ENCODE data around the gene ZNF322. TPM values are rescaled to one million over a fixed set of nuclear protein-coding genes. Genes with fewer than 3 reads are reported as not detected.

ZNF322 gene
- total and polyA plus RNA-seq, 2 of the 8 experiments (the other 6 are each of a cell fraction or from before 2014, with no cell fraction given), result 5.3 to 35.0 TPM

DNA sequence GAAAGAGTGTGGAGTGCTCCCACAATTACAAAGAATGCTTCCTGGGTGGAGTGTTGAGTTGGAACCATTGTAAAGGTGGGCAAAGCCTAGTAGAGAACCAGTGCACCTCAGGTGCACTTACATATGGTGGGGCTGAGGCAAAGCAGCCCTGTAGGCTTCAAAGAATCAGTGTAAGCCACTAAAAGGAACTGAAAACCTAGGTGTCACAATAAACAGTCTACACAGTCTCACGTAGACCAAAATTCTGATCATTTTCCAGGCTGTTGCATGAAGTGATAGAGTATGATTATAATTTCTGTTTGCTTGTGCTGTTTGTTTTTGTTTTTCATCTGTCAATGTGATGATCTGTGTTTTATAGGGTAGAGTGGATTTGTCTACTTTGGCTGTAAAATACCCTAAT, 60.0 kb downstream of the ZNF322 start:
- Histone ChIP-seq H4K20me1 (replicated peaks in 1 of 2; ENCODE audit: control insufficient read depth in 1 of 2, insufficient read depth in 2 of 2, low read length in 2 of 2) (no peaks in the 10 kb centered on the region), H3K79me1 (ENCODE audit: low read depth, low read length) (peaks cover 8% of the 10 kb centered on the region), H3K56ac (replicated peaks; ENCODE audit: insufficient read length, low read depth, low read length) (no peak overlapping the region), H3K4ac (replicated peaks; ENCODE audit: insufficient read length, low read depth, low read length) (no peak overlapping the region), H3K27ac (ENCODE audit: low read depth, low read length) (no peak overlapping the region), H3K23me2 (ENCODE audit: low read depth, low read length) (peaks cover 13% of the 10 kb centered on the region; the same call in 1 of the 2 replicates), H3K36me3 (ENCODE audit: control insufficient read depth in 2 of 4, insufficient read depth in 4 of 4, low read length in 3 of 4) (peaks cover 0 to 6% (median 3%) of the 10 kb centered on the region in 4 experiments; a peak in 2 of 8 replicates), H3K14ac (ENCODE audit: insufficient read length) (no peak overlapping the region), H2BK12ac (ENCODE audit: low read depth, low read length) (no peak overlapping the region), H2AFZ (ENCODE audit: low read length) (no peak overlapping the region), H2BK5ac (ENCODE audit: low read depth, low read length) (no peak overlapping the region), H3K4me3 (ENCODE audit: extremely low read depth in 1 of 4, insufficient read depth in 2 of 4, low read depth in 3 of 4, low read length in 4 of 4) (no peak overlapping the region), H2BK120ac (replicated peaks; ENCODE audit: low read depth, low read length) (no peak overlapping the region), H3K9me3 (ENCODE audit: insufficient read depth in 2 of 2, low read depth in 1 of 2, low read length in 1 of 2) (no peaks in the 10 kb centered on the region), H2BK15ac (ENCODE audit: low read length) (no peak overlapping the region), H4K5ac (ENCODE audit: insufficient read length, low read depth, low read length) (no peak overlapping the region), H2BK20ac (ENCODE audit: low read length) (no peak overlapping the region), H4K91ac (replicated peaks; ENCODE audit: insufficient read length, low read length) (no peak overlapping the region), H3K4me2 (ENCODE audit: insufficient read depth in 1 of 2, low read depth in 2 of 2, low read length in 2 of 2) (no peak overlapping the region), H3K79me2 (ENCODE audit: control insufficient read depth in 1 of 2, insufficient read depth in 2 of 2, low read length in 2 of 2) (peaks cover 0 to 12% of the 10 kb centered on the region in 2 experiments; a peak in 2 of 4 replicates), H2AK5ac (ENCODE audit: low read depth, low read length) (no peak overlapping the region), H3K18ac (ENCODE audit: extremely low read depth, low read length) (no peak overlapping the region), H3K9ac (replicated peaks in 1 of 4; ENCODE audit: extremely low read depth in 1 of 4, low read depth in 3 of 4, low read length in 3 of 4) (no peak overlapping the region), H4K8ac (ENCODE audit: extremely low read depth, insufficient read depth, low read length) (no peak overlapping the region), H3K23ac (ENCODE audit: insufficient read length) (no peak overlapping the region), H3K27me3 (replicated peaks in 1 of 4; ENCODE audit: control insufficient read depth in 3 of 4, extremely low read depth in 1 of 4, insufficient read depth in 3 of 4, low read length in 3 of 4) (no peaks in the 10 kb centered on the region), H3K4me1 (replicated peaks in 1 of 4; ENCODE audit: control insufficient read depth in 3 of 4, insufficient read depth in 4 of 4, low read length in 3 of 4) (peaks cover 0 to 5% (median 2%) of the 10 kb centered on the region in 4 experiments; a peak in 5 of 7 replicates)
- no peak for DNase-seq (ENCODE audit: low read depth in 1 of 2, low spot score in 2 of 2)
- 95% methylated on average over 1 of the region's 1 CpG; no CpG with 5 or more reads in 1 of the 2 experiments for WGBS, 2 experiments (ENCODE audit: extremely low coverage in 1 of 2, insufficient coverage in 1 of 2, insufficient read length in 1 of 2, insufficient replicate concordance in 2 of 2, low coverage in 1 of 2, low lambda C conversion rate in 2 of 2, missing lambda C conversion rate in 1 of 2)
- CTCF ChIA-PET (ENCODE audit: partially characterized antibody), result interaction anchor here (0.8 kb wide), 1 partner anchor 434 kb away, joined by 3 read pairs; no protein-coding TSS in a partner anchor
- FAIRE-seq, result no peak
- POLR2A ChIA-PET (ENCODE audit: partially characterized antibody), result no interaction called here
- TF ChIP-seq KDM4A (IDR thresholded peaks at IDR 0.05; ENCODE audit: low read depth, low read length, severe bottlenecking) (no peak), BACH1 (IDR thresholded peaks at IDR 0.05; ENCODE audit: low read length) (no peak), CHD1 (IDR thresholded peaks at IDR 0.05; ENCODE audit: low read depth, low read length) (no peak), RXRA (IDR thresholded peaks at IDR 0.05; ENCODE audit: insufficient read depth, low read depth, low read length) (no peak), NANOG (IDR thresholded peaks at IDR 0.05; ENCODE audit: insufficient read depth, low read depth, low read length, poor library complexity, severe bottlenecking) (no peak), SAP30 (IDR thresholded peaks at IDR 0.05; ENCODE audit: insufficient read depth, insufficient replicate concordance, low read length) (no peak), FOSL1 (IDR thresholded peaks at IDR 0.05; ENCODE audit: insufficient read depth, low read depth, low read length) (no peak), SIN3A (conservative IDR thresholded peaks at IDR 0.05 in 1 of 2, IDR thresholded peaks at IDR 0.05 in 1 of 2; ENCODE audit: low read depth in 1 of 2, low read length in 2 of 2) (no peak), JUND (IDR thresholded peaks at IDR 0.05; ENCODE audit: low read length) (no peak), TAF1 (IDR thresholded peaks at IDR 0.05; ENCODE audit: low read depth, low read length) (no peak), ZNF274 (IDR thresholded peaks at IDR 0.05; ENCODE audit: borderline replicate concordance, extremely low read depth, low read length) (no peak), ASH2L (IDR thresholded peaks at IDR 0.05; ENCODE audit: low read length) (no peak), TCF12 (IDR thresholded peaks at IDR 0.05; ENCODE audit: low read depth, low read length) (no peak)

Measured in H1 (cell line).